HepG2 (cell line): ENCODE measurements around the gene MAB21L4. TPM values are rescaled to one million over a fixed set of nuclear protein-coding genes. Genes with fewer than 3 reads are reported as not detected.

Experiments used
- EP300 ChIP-seq, 3 experiments: sonication (generic) in 1 of 3; formaldehyde crosslinking in 1 of 3; IDR thresholded peaks; 2 replicates each; pipeline versions ENCODE4 v1.5.1 to v1.6.1; 2011 to 2020; ENCODE audit warnings: low read depth in 2 of 3, low read length in 2 of 3, borderline replicate concordance in 1 of 3, improper control_type of control experiment in 1 of 3, mild to moderate bottlenecking in 1 of 3, missing genetic modification reagents in 1 of 3, moderate library complexity in 1 of 3
- FOXK2 ChIP-seq: fragments of 450-650 bp; IDR thresholded peaks from 2 replicates; pipeline ENCODE4 v1.6.1; 2016
- GABPB1 ChIP-seq: IDR thresholded peaks from 2 replicates; pipeline ENCODE4 v1.6.1; 2016; ENCODE audit warnings: mild to moderate bottlenecking, missing genetic modification reagents, moderate library complexity, missing compliant biosample characterization
- GTF2F1 ChIP-seq: fragments of 150-350 bp; IDR thresholded peaks from 2 replicates; pipeline ENCODE4 v1.6.1; 2014; ENCODE audit warnings: low read length
- HDAC2 ChIP-seq: sonication (generic); formaldehyde crosslinking; IDR thresholded peaks from 2 replicates; pipeline ENCODE4 v1.4.0; 2020; ENCODE audit warnings: missing genetic modification reagents
- HNF4A ChIP-seq: sonication (generic); formaldehyde crosslinking; IDR thresholded peaks from 2 replicates; pipeline ENCODE4 v1.4.0; 2020; ENCODE audit warnings: missing genetic modification reagents
- HNF4G ChIP-seq, 2 experiments: sonication (generic) in 1 of 2; formaldehyde crosslinking in 1 of 2; IDR thresholded peaks; 2 replicates each; pipeline versions ENCODE4 v1.4.0 to v1.6.1; 2011 to 2020; ENCODE audit warnings: borderline replicate concordance in 2 of 2, low read depth in 2 of 2, mild to moderate bottlenecking in 2 of 2, low read length in 1 of 2, missing genetic modification reagents in 1 of 2, moderate library complexity in 1 of 2
- RXRB ChIP-seq: IDR thresholded peaks from 2 replicates; pipeline ENCODE4 v1.6.1; 2016; ENCODE audit warnings: borderline replicate concordance, missing genetic modification reagents, missing compliant biosample characterization
- SALL1 ChIP-seq: sonication (generic); formaldehyde crosslinking; IDR thresholded peaks from 2 replicates; pipeline ENCODE4 v1.8.0; 2022; ENCODE audit warnings: mild to moderate bottlenecking, missing genetic modification reagents
- SOX6 ChIP-seq, 2 experiments: fragments of 450-650 bp in 1 of 2; sonication (generic) in 1 of 2; formaldehyde crosslinking in 1 of 2; IDR thresholded peaks; 2 replicates each; pipeline versions ENCODE4 v1.4.0 to v1.6.1; 2017 to 2020; ENCODE audit warnings: antibody characterized with exemption in 1 of 2, mild to moderate bottlenecking in 1 of 2, missing genetic modification reagents in 1 of 2
- THAP9 ChIP-seq: sonication (generic); formaldehyde crosslinking; IDR thresholded peaks from 2 replicates; pipeline ENCODE4; 2020; ENCODE audit warnings: missing genetic modification reagents, mild to moderate bottlenecking, borderline replicate concordance
- ZNF547 ChIP-seq: sonication (generic); formaldehyde crosslinking; IDR thresholded peaks from 2 replicates; pipeline ENCODE4 v1.5.1; 2020; ENCODE audit warnings: mild to moderate bottlenecking, missing genetic modification reagents
- ZNF550 ChIP-seq: sonication (generic); formaldehyde crosslinking; IDR thresholded peaks from 2 replicates; pipeline ENCODE4 v1.4.0; 2020; ENCODE audit warnings: mild to moderate bottlenecking, missing genetic modification reagents, borderline replicate concordance
- ZNF558 ChIP-seq: sonication (generic); formaldehyde crosslinking; IDR thresholded peaks from 2 replicates; pipeline ENCODE4 v1.9.0; 2022; ENCODE audit warnings: mild to moderate bottlenecking, missing genetic modification reagents, borderline replicate concordance
- ZSCAN22 ChIP-seq: sonication (generic); formaldehyde crosslinking; IDR thresholded peaks from 2 replicates; pipeline ENCODE4 v1.4.0; 2020; ENCODE audit warnings: mild to moderate bottlenecking, missing genetic modification reagents
- polyA plus RNA-seq, 8 experiments: library from polyadenylated mRNA; depleted of rRNA in 3 of 8; stranded (reverse) in 7 of 8; unstranded in 1 of 8; fragments of >200 nt; fragmentation: Illumina TruSeq in 4 of 8; extraction: Trizol in 4 of 8; gene quantifications; 2 replicates each; pipeline versions ENCODE4 v1.2.1 to v1.2.3, GENCODE V29; 2011 to 2016; ENCODE audit warnings: low read depth in 4 of 8, missing spikeins in 1 of 8, mixed read lengths in 1 of 8; ENCODE audit not compliant: insufficient read depth in 1 of 8
- total RNA-seq, 5 experiments: library from RNA; depleted of rRNA; stranded (reverse); fragments of >200 nt; fragmentation: Illumina TruSeq; extraction: Trizol; gene quantifications; 2 replicates each; pipeline ENCODE4 v1.2.3, GENCODE V29; 2016; ENCODE audit warnings: low read depth in 1 of 5
- TF ChIP-seq, protein P1 (sequence below): sonication (generic); formaldehyde crosslinking; IDR thresholded peaks from 2 replicates; pipeline ENCODE4 v1.4.0; 2020; ENCODE audit warnings: missing genetic modification reagents, borderline replicate concordance
- TF ChIP-seq, protein P2 (sequence below): sonication (generic); formaldehyde crosslinking; IDR thresholded peaks from 2 replicates; pipeline ENCODE4 v1.5.0; 2020; ENCODE audit warnings: missing genetic modification reagents
- TF ChIP-seq, protein P3 (sequence below): IDR thresholded peaks from 2 replicates; pipeline ENCODE4 v1.6.1; 2016; ENCODE audit warnings: low read depth, borderline replicate concordance

Gene MAB21L4
- total and polyA plus RNA-seq, 2 of the 13 experiments (the other 11 are each of a cell fraction or from before 2014, with no cell fraction given), result 3.0 to 14.0 TPM

DNA sequence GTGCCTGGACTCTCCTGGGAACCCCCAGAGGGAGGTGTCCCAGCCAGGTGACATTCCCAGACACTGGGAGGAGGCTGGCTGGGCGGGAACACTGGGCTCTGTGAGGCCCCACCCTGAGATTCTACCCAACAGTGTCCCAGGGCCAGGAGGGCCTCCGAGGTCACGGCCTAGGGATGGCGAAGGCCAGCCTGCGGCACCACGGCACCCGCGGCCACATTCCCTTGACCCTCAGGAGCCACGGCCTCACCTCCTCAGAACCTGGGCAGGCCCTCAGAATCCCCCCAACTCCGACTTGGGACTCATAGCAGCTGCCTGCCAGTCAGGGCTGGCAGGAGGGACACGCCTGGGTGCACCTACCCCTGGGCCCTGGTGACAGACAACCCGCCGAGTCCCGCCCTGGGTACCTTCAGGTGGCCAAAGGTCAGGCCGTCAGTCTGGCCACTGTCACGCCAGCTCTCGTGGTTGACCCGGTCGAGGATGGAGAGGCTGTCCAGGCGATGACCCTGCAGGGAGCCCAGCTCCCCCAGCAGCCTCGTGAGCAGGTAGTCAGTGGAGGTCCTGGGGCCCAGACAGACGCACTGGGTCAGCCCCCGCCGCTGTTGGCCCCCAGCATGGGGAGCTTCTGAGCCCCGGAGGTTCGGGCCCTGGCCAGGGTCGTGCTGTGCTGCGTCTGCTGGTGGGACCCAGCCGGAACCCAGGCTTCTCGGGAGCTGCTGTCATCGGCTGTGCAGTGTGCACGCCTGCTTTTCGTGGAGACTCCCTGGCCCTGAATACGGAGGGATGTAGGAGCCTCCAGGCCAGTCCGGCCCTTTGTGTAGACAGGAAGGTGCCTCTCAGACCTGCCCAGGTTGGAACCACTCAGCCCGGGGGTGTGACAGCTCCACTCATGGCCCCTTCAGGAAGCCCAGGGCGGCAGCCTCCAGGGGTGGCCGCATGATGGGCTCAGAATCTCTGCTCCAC lies 6.1 kb downstream of the MAB21L4 start (continued):
- TF ChIP-seq, protein P1, sequence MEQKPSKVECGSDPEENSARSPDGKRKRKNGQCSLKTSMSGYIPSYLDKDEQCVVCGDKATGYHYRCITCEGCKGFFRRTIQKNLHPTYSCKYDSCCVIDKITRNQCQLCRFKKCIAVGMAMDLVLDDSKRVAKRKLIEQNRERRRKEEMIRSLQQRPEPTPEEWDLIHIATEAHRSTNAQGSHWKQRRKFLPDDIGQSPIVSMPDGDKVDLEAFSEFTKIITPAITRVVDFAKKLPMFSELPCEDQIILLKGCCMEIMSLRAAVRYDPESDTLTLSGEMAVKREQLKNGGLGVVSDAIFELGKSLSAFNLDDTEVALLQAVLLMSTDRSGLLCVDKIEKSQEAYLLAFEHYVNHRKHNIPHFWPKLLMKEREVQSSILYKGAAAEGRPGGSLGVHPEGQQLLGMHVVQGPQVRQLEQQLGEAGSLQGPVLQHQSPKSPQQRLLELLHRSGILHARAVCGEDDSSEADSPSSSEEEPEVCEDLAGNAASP, result peak; percentile 49; the same call in 1 of the 2 replicates
- TF ChIP-seq ZNF550 (CRISPR knock-in tag), result 0 out of 2 replicates have a peak, but pooled peaks have one; percentile 83
- no peak for TF ChIP-seq ZSCAN22 (CRISPR knock-in tag)
- TF ChIP-seq HDAC2 (CRISPR knock-in tag), result peak; percentile 40
- peak; percentile 50 for TF ChIP-seq SALL1 (CRISPR knock-in tag)
- TF ChIP-seq, protein P2, sequence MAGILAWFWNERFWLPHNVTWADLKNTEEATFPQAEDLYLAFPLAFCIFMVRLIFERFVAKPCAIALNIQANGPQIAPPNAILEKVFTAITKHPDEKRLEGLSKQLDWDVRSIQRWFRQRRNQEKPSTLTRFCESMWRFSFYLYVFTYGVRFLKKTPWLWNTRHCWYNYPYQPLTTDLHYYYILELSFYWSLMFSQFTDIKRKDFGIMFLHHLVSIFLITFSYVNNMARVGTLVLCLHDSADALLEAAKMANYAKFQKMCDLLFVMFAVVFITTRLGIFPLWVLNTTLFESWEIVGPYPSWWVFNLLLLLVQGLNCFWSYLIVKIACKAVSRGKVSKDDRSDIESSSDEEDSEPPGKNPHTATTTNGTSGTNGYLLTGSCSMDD (CRISPR knock-in tag), result no peak
- TF ChIP-seq ZNF558 (CRISPR knock-in tag), result no peak
- peak; percentile 33; the same call in 1 of the 2 replicates for TF ChIP-seq HNF4G (IDR thresholded peaks at IDR 0.05; ENCODE audit: borderline replicate concordance, low read depth, low read length)
- peak; percentile 45; the same call in 1 of the 2 replicates for TF ChIP-seq HNF4G (CRISPR knock-in tag; IDR thresholded peaks at IDR 0.05; ENCODE audit: borderline replicate concordance, low read depth)
- TF ChIP-seq GABPB1 (CRISPR knock-in tag), result peak; percentile 24; the same call in 1 of the 2 replicates
- peak; percentile 16; the same call in 1 of the 2 replicates for TF ChIP-seq RXRB (CRISPR knock-in tag)
- TF ChIP-seq EP300 (IDR thresholded peaks at IDR 0.05; ENCODE audit: low read depth in 2 of 2, low read length in 2 of 2), result no peak
- TF ChIP-seq EP300 (CRISPR knock-in tag; IDR thresholded peaks at IDR 0.05; ENCODE audit: borderline replicate concordance), result no peak
- peak; percentile 51; the same call in 1 of the 2 replicates for TF ChIP-seq HNF4A (CRISPR knock-in tag)
- TF ChIP-seq, protein P3, sequence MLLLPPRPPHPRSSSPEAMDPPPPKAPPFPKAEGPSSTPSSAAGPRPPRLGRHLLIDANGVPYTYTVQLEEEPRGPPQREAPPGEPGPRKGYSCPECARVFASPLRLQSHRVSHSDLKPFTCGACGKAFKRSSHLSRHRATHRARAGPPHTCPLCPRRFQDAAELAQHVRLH (CRISPR knock-in tag), result no peak
- TF ChIP-seq FOXK2, result no peak
- no peak for TF ChIP-seq GTF2F1
- no peak for TF ChIP-seq SOX6 (IDR thresholded peaks at IDR 0.05)
- TF ChIP-seq SOX6 (CRISPR knock-in tag; IDR thresholded peaks at IDR 0.05), result peak; percentile 20; the same call in 1 of the 2 replicates
- 0 out of 2 replicates have a peak, but pooled peaks have one; percentile 10 for TF ChIP-seq THAP9 (CRISPR knock-in tag)
- 0 out of 2 replicates have a peak, but pooled peaks have one; percentile 24 for TF ChIP-seq ZNF547 (CRISPR knock-in tag)
